Right lobe of liver (tissue), 6 donors: Measurements from ENCODE around the gene ICE2. TPM values are rescaled to one million over a fixed set of nuclear protein-coding genes. Genes with fewer than 3 reads are reported as not detected.

ENCODE experiments used
- ATAC-seq, 4 donors: fragments of 200-7000 bp; cut with Tn5 transposase; one replicate each; pipeline ENCODE4 v1.9.1; 2020; ENCODE audit warnings: mild to moderate bottlenecking in 4 of 4, moderate library complexity in 4 of 4
- DNase-seq, 3 donors: peaks; one replicate each; pipeline ENCODE4 v3.0.0-alpha.2; 2020
- H3K27ac ChIP-seq, 3 donors: fragments of 200-600 bp; one replicate each; pipeline ENCODE4 v1.8.0; 2022
- H3K27me3 ChIP-seq, 2 donors: fragments of 200-600 bp; one replicate each; pipeline ENCODE4 v1.8.0; 2022
- H3K36me3 ChIP-seq, 4 donors: fragments of 200-600 bp; sonication (generic) in 1 of 4; one replicate each; pipeline versions ENCODE4 v1.5.1 to v1.8.0; 2017 to 2022; ENCODE audit warnings: control low read depth in 1 of 4
- H3K4me1 ChIP-seq, 4 donors: fragments of 200-600 bp; sonication (generic) in 1 of 4; one replicate each; pipeline versions ENCODE4 v1.5.1 to v1.8.0; 2017 to 2022; ENCODE audit warnings: control low read depth in 1 of 4
- H3K4me3 ChIP-seq, 3 donors: fragments of 200-600 bp; one replicate each; pipeline ENCODE4 v1.8.0; 2022
- H3K9me3 ChIP-seq, 4 donors: fragments of 200-600 bp; sonication (generic) in 1 of 4; one replicate each; pipeline versions ENCODE4 v1.5.1 to v1.8.0; 2017 to 2022; ENCODE audit warnings: control low read depth in 1 of 4
- CTCF ChIP-seq, 4 donors: fragments of 200-600 bp in 3 of 4; fragments of 450-650 bp in 1 of 4; IDR thresholded peaks; one replicate each; pipeline versions ENCODE4 v1.5.1 to v1.8.0; 2016 to 2022; ENCODE audit warnings: antibody characterized with exemption in 4 of 4, mild to moderate bottlenecking in 2 of 4
- POLR2A ChIP-seq: fragments of 450-650 bp; IDR thresholded peaks from one replicate; pipeline ENCODE4 v1.6.1; 2017; ENCODE audit warnings: antibody characterized with exemption, mild to moderate bottlenecking
- WGBS: methylation state at CpG from one replicate; pipeline ENCODE4 v1.1.6; 2018; ENCODE audit warnings: low coverage, low lambda C conversion rate; ENCODE audit not compliant: insufficient coverage; ENCODE audit errors: missing lambda C conversion rate; 5-methylcytosine and 5-hydroxymethylcytosine counted together
- intact Hi-C, 2 donors: fragments of 100-400 bp; cut with DNase I; formaldehyde crosslinking; loops; one replicate each; pipeline versions ENCODE4 v1.11.2 to v1.14.1; 2022
- total RNA-seq, 6 experiments: library from RNA; depleted of rRNA in 2 of 6; stranded (reverse); fragments of >200 nt in 2 of 6; fragmentation: NEBNext Ultra II Directional in 3 of 6; extraction: Animal tissue kit (Norgen Biotek cat#: 25700) in 3 of 6; gene quantifications; one replicate each; pipeline versions ENCODE4 v1.1.0 to v1.2.4, GENCODE V29; 2016 to 2023
- donor health status: DM: no; HTN: yes; CAD: no.
- donor health status: DM: no; HTN: no; CAD: no.
- donor health status: DM: no; HTN: no; CAD: no.
- donor health status: DM: no; HTN: yes; CAD: no.
- donor health status: DM: no; HTN: yes; CAD: no.

ICE2 gene
- total RNA-seq, 6 experiments from 2014 or later = 13.1 to 31.7 (median 17.6) TPM

- Histone ChIP-seq H3K4me3 (no peak overlapping the region), H3K36me3 (no peaks in the 10 kb centered on the region), H3K4me1 (peaks cover 0 to 20% (median 9%) of the 10 kb centered on the region in 4 donors), H3K27me3 (no peaks in the 10 kb centered on the region), H3K27ac (no peak overlapping the region), H3K9me3 (no peaks in the 10 kb centered on the region)
- no peak for DNase-seq
- TF ChIP-seq POLR2A (no peak), CTCF (IDR thresholded peaks at IDR 0.05) (no peak)
- intact Hi-C loops = no loop called here
- 100% methylated on average over 2 of the region's 3 CpGs for WGBS
- ATAC-seq = no peak
Measured at GRCh38 chr15:60483042-60483441, 4.1 kb upstream of the ICE2 start.

- DNase-seq (peak in 1 of 3 donors; percentile 78), ATAC-seq (peak; percentile 50 to 59 (median 56))
- Histone ChIP-seq H3K27me3 (no peaks in the 10 kb centered on the region), H3K36me3 (no peaks in the 10 kb centered on the region), H3K9me3 (no peaks in the 10 kb centered on the region), H3K4me1 (peaks cover 0 to 34% (median 11%) of the 10 kb centered on the region in 4 donors), H3K4me3 (no peak overlapping the region), H3K27ac (peak overlapping the region; percentile 9 to 92 (median 84))
- intact Hi-C loops = no loop called here
- no peak for TF ChIP-seq CTCF (IDR thresholded peaks at IDR 0.05)
- TF ChIP-seq POLR2A = no peak
- WGBS = 43% methylated on average over 3 of the region's 3 CpGs
Measured at GRCh38 chr15:60480888-60481287, 1.9 kb upstream of the ICE2 start.

GRCh38 chr15:60480149-60480548 is 1.2 kb upstream of the ICE2 start:
- intact Hi-C loops = no loop called here
- no peak overlapping the region for H3K4me3 ChIP-seq

DNA sequence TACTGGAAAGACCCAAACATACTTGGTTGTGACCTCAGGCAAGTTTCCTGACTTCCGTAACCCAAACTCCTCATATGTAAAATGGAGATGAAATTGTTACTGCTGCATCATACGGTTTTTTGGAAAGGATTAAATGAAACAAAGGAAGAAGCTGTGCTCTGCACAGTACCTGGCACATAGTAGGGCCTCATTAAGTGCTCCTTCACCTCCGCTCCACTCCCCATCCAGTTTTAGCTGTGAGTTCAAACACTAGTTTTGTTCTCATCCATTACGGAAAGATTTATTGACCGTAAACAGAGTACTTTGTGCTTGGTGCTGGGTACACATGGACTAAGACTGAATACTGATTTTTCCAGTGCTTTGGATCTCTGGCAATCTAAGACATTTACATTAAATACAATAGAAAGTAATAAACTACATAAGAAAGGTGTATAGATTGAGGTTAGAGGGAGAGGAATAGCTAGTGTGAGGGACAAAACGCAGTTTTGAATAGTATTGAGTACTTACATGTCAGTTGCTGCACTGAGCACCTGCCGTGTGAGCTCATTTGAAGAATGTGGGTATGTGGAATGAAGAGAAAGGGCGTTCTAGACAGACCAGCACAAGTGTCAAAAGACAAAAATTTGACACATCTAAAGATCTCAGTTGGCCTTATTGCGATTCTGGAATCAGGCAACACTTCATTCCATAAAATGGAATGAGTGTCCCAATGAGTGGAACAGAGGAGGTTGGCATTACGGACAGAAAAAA is 594 bp upstream of the ICE2 start:
- no peak for DNase-seq
- WGBS = 31% methylated on average over 10 of the region's 10 CpGs
- intact Hi-C loops = no loop called here

More at GRCh38 chr15:60480149-60480548, 1.2 kb upstream of the ICE2 start:
- DNase-seq (no peak), ATAC-seq (no peak)
- no peaks in the 10 kb centered on the region for H3K36me3 ChIP-seq
- peaks cover 0 to 34% (median 11%) of the 10 kb centered on the region in 4 donors for H3K4me1 ChIP-seq
- H3K27ac ChIP-seq = peak overlapping the region; percentile 9 to 92 (median 84)
- H3K9me3 ChIP-seq = no peaks in the 10 kb centered on the region
- 100% methylated on average over 1 of the region's 1 CpG for WGBS
- TF ChIP-seq POLR2A = no peak
- TF ChIP-seq CTCF (IDR thresholded peaks at IDR 0.05) = no peak
- H3K27me3 ChIP-seq = no peaks in the 10 kb centered on the region

More for the DNA sequence above, 594 bp upstream of the ICE2 start:
- peaks cover 0 to 2% (median 0%) of the 10 kb centered on the region in 4 donors for H3K36me3 ChIP-seq
- no peaks in the 10 kb centered on the region for H3K27me3 ChIP-seq
- peaks cover 0 to 34% (median 11%) of the 10 kb centered on the region in 4 donors for H3K4me1 ChIP-seq
- peak overlapping the region; percentile 84 to 92 (median 90) for H3K27ac ChIP-seq
- peak overlapping the region; percentile 76 to 81 (median 81) for H3K4me3 ChIP-seq
- TF ChIP-seq POLR2A (no peak), CTCF (IDR thresholded peaks at IDR 0.05) (no peak)
- peak; percentile 7 to 42 (median 26) for ATAC-seq
- H3K9me3 ChIP-seq = no peaks in the 10 kb centered on the region
